ENCODE results near the gene TMEM170A.

GRCh38 chr16:75457485-75458021 is 6.9 kb downstream of the TMEM170A start:
- TF ChIP-seq CTCF (IDR thresholded peaks at IDR 0.05; ENCODE audit: poor library complexity) (no peak), EZH2phosphoT487 (IDR thresholded peaks at IDR 0.05; ENCODE audit: low read depth, severe bottlenecking, unreplicated experiment) (no peak), EZH2 (IDR thresholded peaks at IDR 0.05; ENCODE audit: borderline replicate concordance) (no peak)
